ENCODE measurements around the gene CLK2. TPM values are rescaled to one million over a fixed set of nuclear protein-coding genes. Genes with fewer than 3 reads are reported as not detected.

Gene CLK2
- total and polyA plus RNA-seq, 2 of the 13 experiments (the other 11 are each of a cell fraction or from before 2014, with no cell fraction given), result 20.1 to 73.5 TPM

- TF ChIP-seq, protein P1, sequence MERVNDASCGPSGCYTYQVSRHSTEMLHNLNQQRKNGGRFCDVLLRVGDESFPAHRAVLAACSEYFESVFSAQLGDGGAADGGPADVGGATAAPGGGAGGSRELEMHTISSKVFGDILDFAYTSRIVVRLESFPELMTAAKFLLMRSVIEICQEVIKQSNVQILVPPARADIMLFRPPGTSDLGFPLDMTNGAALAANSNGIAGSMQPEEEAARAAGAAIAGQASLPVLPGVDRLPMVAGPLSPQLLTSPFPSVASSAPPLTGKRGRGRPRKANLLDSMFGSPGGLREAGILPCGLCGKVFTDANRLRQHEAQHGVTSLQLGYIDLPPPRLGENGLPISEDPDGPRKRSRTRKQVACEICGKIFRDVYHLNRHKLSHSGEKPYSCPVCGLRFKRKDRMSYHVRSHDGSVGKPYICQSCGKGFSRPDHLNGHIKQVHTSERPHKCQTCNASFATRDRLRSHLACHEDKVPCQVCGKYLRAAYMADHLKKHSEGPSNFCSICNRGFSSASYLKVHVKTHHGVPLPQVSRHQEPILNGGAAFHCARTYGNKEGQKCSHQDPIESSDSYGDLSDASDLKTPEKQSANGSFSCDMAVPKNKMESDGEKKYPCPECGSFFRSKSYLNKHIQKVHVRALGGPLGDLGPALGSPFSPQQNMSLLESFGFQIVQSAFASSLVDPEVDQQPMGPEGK (CRISPR knock-in tag; IDR thresholded peaks at IDR 0.05), result peak; percentile 46; the same call in 1 of the 2 replicates
- TF ChIP-seq HNF4G (IDR thresholded peaks at IDR 0.05; ENCODE audit: borderline replicate concordance, low read depth, low read length) (peak; percentile 6; the same call in 1 of the 2 replicates), HNF4G (CRISPR knock-in tag; IDR thresholded peaks at IDR 0.05; ENCODE audit: borderline replicate concordance, low read depth) (peak; percentile 16; the same call in 1 of the 2 replicates), MEIS2 (CRISPR knock-in tag; IDR thresholded peaks at IDR 0.05) (peak; percentile 19), ZNF280B (CRISPR knock-in tag; IDR thresholded peaks at IDR 0.05; ENCODE audit: borderline replicate concordance) (peak; percentile 20; the same call in 1 of the 2 replicates), MXD3 (CRISPR knock-in tag; IDR thresholded peaks at IDR 0.05) (no peak), KLF12 (CRISPR knock-in tag; IDR thresholded peaks at IDR 0.05; ENCODE audit: borderline replicate concordance) (peak; percentile 67; the same call in 1 of the 2 replicates), ZC3H13 (CRISPR knock-in tag; IDR thresholded peaks at IDR 0.05) (no peak), EP300 (IDR thresholded peaks at IDR 0.05; ENCODE audit: low read depth in 2 of 2, low read length in 2 of 2) (no peak), EP300 (CRISPR knock-in tag; IDR thresholded peaks at IDR 0.05; ENCODE audit: borderline replicate concordance) (no peak), FOXK1 (CRISPR knock-in tag; IDR thresholded peaks at IDR 0.05; ENCODE audit: borderline replicate concordance, low read depth) (no peak), ZNF563 (CRISPR knock-in tag; IDR thresholded peaks at IDR 0.05) (peak; percentile 56; the same call in 1 of the 2 replicates), RXRB (CRISPR knock-in tag; IDR thresholded peaks at IDR 0.05; ENCODE audit: borderline replicate concordance) (peak; percentile 46; the same call in 1 of the 2 replicates), ERF (CRISPR knock-in tag; IDR thresholded peaks at IDR 0.05) (peak; percentile 85), RCOR2 (CRISPR knock-in tag; IDR thresholded peaks at IDR 0.05) (no peak), PHF8 (CRISPR knock-in tag; IDR thresholded peaks at IDR 0.05) (peak; percentile 43; the same call in 1 of the 2 replicates), GMEB2 (CRISPR knock-in tag; IDR thresholded peaks at IDR 0.05; ENCODE audit: low read depth) (no peak), SALL2 (CRISPR knock-in tag; IDR thresholded peaks at IDR 0.05) (no peak), MAF1 (CRISPR knock-in tag; IDR thresholded peaks at IDR 0.05; ENCODE audit: borderline replicate concordance) (0 out of 2 replicates have a peak, but pooled peaks have one; percentile 40), ZNF766 (CRISPR knock-in tag; IDR thresholded peaks at IDR 0.05; ENCODE audit: borderline replicate concordance) (peak; percentile 72; the same call in 1 of the 2 replicates), ELF3 (CRISPR knock-in tag; IDR thresholded peaks at IDR 0.05) (no peak)
Measured at GRCh38 chr1:155250633-155251449, 22.5 kb downstream of the CLK2 start (continued).

All from HepG2 (cell line).